ENCODE results near the gene LARP6.

Gene LARP6

GRCh38 chr15:70866982-70867641, 13.2 kb upstream of the LARP6 start:
- Histone ChIP-seq H2BK5ac (ENCODE audit: low read length) (no peak overlapping the region), H2BK12ac (ENCODE audit: low read length) (no peak overlapping the region), H2AFZ (ENCODE audit: low read length) (no peak overlapping the region), H3K14ac (ENCODE audit: low read length) (no peak overlapping the region), H3K79me1 (ENCODE audit: low read depth, low read length) (no peaks in the 10 kb centered on the region), H2AK5ac (ENCODE audit: low read depth, low read length) (no peak overlapping the region), H3K4me1 (ENCODE audit: control insufficient read depth in 2 of 2, insufficient read depth in 1 of 2, low read depth in 1 of 2, low read length in 2 of 2) (peaks cover 0 to 2% of the 10 kb centered on the region in 2 donors), H3K23ac (ENCODE audit: low read depth, low read length, poor library complexity) (no peak overlapping the region), H3K27ac (replicated peaks; ENCODE audit: low read length) (no peak overlapping the region), H4K91ac (ENCODE audit: low read depth, low read length, poor library complexity) (no peak overlapping the region), H4K8ac (ENCODE audit: low read depth, low read length) (no peak overlapping the region), H3K4me2 (ENCODE audit: insufficient read depth, low read length, poor library complexity, severe bottlenecking) (no peak overlapping the region), H3K18ac (ENCODE audit: low read length) (no peak overlapping the region), H3K27me3 (ENCODE audit: control insufficient read depth in 3 of 3, insufficient read depth in 3 of 3, low read depth in 1 of 3, low read length in 3 of 3) (no peaks in the 10 kb centered on the region), H2BK120ac (ENCODE audit: low read depth, low read length) (no peak overlapping the region), H3K4ac (ENCODE audit: low read length) (no peak overlapping the region), H3K36me3 (replicated peaks in 1 of 2; ENCODE audit: control insufficient read depth in 2 of 2, insufficient read depth in 2 of 2, low read length in 2 of 2) (no peaks in the 10 kb centered on the region), H3K4me3 (ENCODE audit: low read length in 2 of 2) (no peak overlapping the region), H3K9ac (ENCODE audit: low read depth, low read length, poor library complexity) (no peak overlapping the region), H3K9me3 (replicated peaks in 1 of 2; ENCODE audit: control insufficient read depth in 2 of 2, insufficient read depth in 1 of 2, low read depth in 1 of 2, low read length in 2 of 2) (no peaks in the 10 kb centered on the region), H2BK15ac (ENCODE audit: low read length) (no peak overlapping the region)
- no CpG with 5 or more reads among the region's 5 CpGs for WGBS, 2 donors (ENCODE audit: extremely low coverage in 2 of 2, insufficient read length in 2 of 2, insufficient replicate concordance in 1 of 2)
- DNase-seq (ENCODE audit: low spot score) = no peak

- Histone ChIP-seq H3K4ac (ENCODE audit: low read length) (no peak overlapping the region), H2AFZ (ENCODE audit: low read length) (no peak overlapping the region), H3K36me3 (replicated peaks in 1 of 2; ENCODE audit: control insufficient read depth in 2 of 2, insufficient read depth in 2 of 2, low read length in 2 of 2) (no peaks in the 10 kb centered on the region), H2BK12ac (ENCODE audit: low read length) (no peak overlapping the region), H3K27ac (replicated peaks; ENCODE audit: low read length) (no peak overlapping the region), H3K9me3 (replicated peaks in 1 of 2; ENCODE audit: control insufficient read depth in 2 of 2, insufficient read depth in 1 of 2, low read depth in 1 of 2, low read length in 2 of 2) (no peaks in the 10 kb centered on the region), H3K79me1 (ENCODE audit: low read depth, low read length) (no peaks in the 10 kb centered on the region), H3K27me3 (ENCODE audit: control insufficient read depth in 3 of 3, insufficient read depth in 3 of 3, low read depth in 1 of 3, low read length in 3 of 3) (no peaks in the 10 kb centered on the region), H2AK5ac (ENCODE audit: low read depth, low read length) (no peak overlapping the region), H3K23ac (ENCODE audit: low read depth, low read length, poor library complexity) (no peak overlapping the region), H3K14ac (ENCODE audit: low read length) (no peak overlapping the region), H4K8ac (ENCODE audit: low read depth, low read length) (no peak overlapping the region), H3K4me2 (ENCODE audit: insufficient read depth, low read length, poor library complexity, severe bottlenecking) (no peak overlapping the region), H2BK5ac (ENCODE audit: low read length) (no peak overlapping the region), H2BK15ac (ENCODE audit: low read length) (no peak overlapping the region), H3K18ac (ENCODE audit: low read length) (peak overlapping the region; percentile 16), H4K91ac (ENCODE audit: low read depth, low read length, poor library complexity) (no peak overlapping the region), H3K9ac (ENCODE audit: low read depth, low read length, poor library complexity) (no peak overlapping the region), H3K4me1 (ENCODE audit: control insufficient read depth in 2 of 2, insufficient read depth in 1 of 2, low read depth in 1 of 2, low read length in 2 of 2) (no peaks in the 10 kb centered on the region), H3K4me3 (ENCODE audit: low read length in 2 of 2) (no peak overlapping the region), H2BK120ac (ENCODE audit: low read depth, low read length) (no peak overlapping the region)
- WGBS, 2 donors (ENCODE audit: extremely low coverage in 2 of 2, insufficient read length in 2 of 2, insufficient replicate concordance in 1 of 2) = no CpG with 5 or more reads among the region's 4 CpGs
- DNase-seq (ENCODE audit: low spot score) = no peak
These were observed 9.7 kb upstream of the LARP6 start for GRCh38 chr15:70863450-70864218.

GRCh38 chr15:70859998-70860397, 6.0 kb upstream of the LARP6 start:
- H3K79me1 ChIP-seq (ENCODE audit: low read depth, low read length) = no peaks in the 10 kb centered on the region
- no peak overlapping the region for H3K4ac ChIP-seq (ENCODE audit: low read length)
- H3K27me3 ChIP-seq (ENCODE audit: control insufficient read depth in 3 of 3, insufficient read depth in 3 of 3, low read depth in 1 of 3, low read length in 3 of 3) = peaks cover 0 to 19% (median 0%) of the 10 kb centered on the region in 3 experiments
- no peaks in the 10 kb centered on the region for H3K9me3 ChIP-seq (replicated peaks in 1 of 2; ENCODE audit: control insufficient read depth in 2 of 2, insufficient read depth in 1 of 2, low read depth in 1 of 2, low read length in 2 of 2)
- DNase-seq (ENCODE audit: low spot score) = no peak
- H3K9ac ChIP-seq (ENCODE audit: low read depth, low read length, poor library complexity) = no peak overlapping the region
- no peak overlapping the region for H3K14ac ChIP-seq (ENCODE audit: low read length)
- H4K91ac ChIP-seq (ENCODE audit: low read depth, low read length, poor library complexity) = no peak overlapping the region
- no peak overlapping the region for H3K18ac ChIP-seq (ENCODE audit: low read length)
- H2AFZ ChIP-seq (ENCODE audit: low read length) = no peak overlapping the region
- H3K27ac ChIP-seq (replicated peaks; ENCODE audit: low read length) = no peak overlapping the region
- no peak overlapping the region for H3K4me2 ChIP-seq (ENCODE audit: insufficient read depth, low read length, poor library complexity, severe bottlenecking)
- H2AK5ac ChIP-seq (ENCODE audit: low read depth, low read length) = no peak overlapping the region
- no peaks in the 10 kb centered on the region for H3K4me1 ChIP-seq (ENCODE audit: control insufficient read depth in 2 of 2, insufficient read depth in 1 of 2, low read depth in 1 of 2, low read length in 2 of 2)
- H2BK120ac ChIP-seq (ENCODE audit: low read depth, low read length) = no peak overlapping the region
- H2BK5ac ChIP-seq (ENCODE audit: low read length) = no peak overlapping the region
- H3K36me3 ChIP-seq (replicated peaks in 1 of 2; ENCODE audit: control insufficient read depth in 2 of 2, insufficient read depth in 2 of 2, low read length in 2 of 2) = no peaks in the 10 kb centered on the region
- H2BK15ac ChIP-seq (ENCODE audit: low read length) = no peak overlapping the region
- no peak overlapping the region for H3K4me3 ChIP-seq (ENCODE audit: low read length in 2 of 2)
- WGBS, 2 donors (ENCODE audit: extremely low coverage in 2 of 2, insufficient read length in 2 of 2, insufficient replicate concordance in 1 of 2) = no CpG with 5 or more reads among the region's 11 CpGs
- H4K8ac ChIP-seq (ENCODE audit: low read depth, low read length) = no peak overlapping the region
- no peak overlapping the region for H2BK12ac ChIP-seq (ENCODE audit: low read length)
- no peak overlapping the region for H3K23ac ChIP-seq (ENCODE audit: low read depth, low read length, poor library complexity)

- H3K36me3 ChIP-seq (replicated peaks in 1 of 2; ENCODE audit: control insufficient read depth in 2 of 2, insufficient read depth in 2 of 2, low read length in 2 of 2) = no peaks in the 10 kb centered on the region
- H2AK5ac ChIP-seq (ENCODE audit: low read depth, low read length) = no peak overlapping the region
- H3K23ac ChIP-seq (ENCODE audit: low read depth, low read length, poor library complexity) = no peak overlapping the region
- H3K27ac ChIP-seq (replicated peaks; ENCODE audit: low read length) = no peak overlapping the region
- H3K79me1 ChIP-seq (ENCODE audit: low read depth, low read length) = no peaks in the 10 kb centered on the region
- no peak overlapping the region for H2BK120ac ChIP-seq (ENCODE audit: low read depth, low read length)
- H3K14ac ChIP-seq (ENCODE audit: low read length) = no peak overlapping the region
- no peak for DNase-seq (ENCODE audit: low spot score)
- H3K18ac ChIP-seq (ENCODE audit: low read length) = no peak overlapping the region
- no peak overlapping the region for H3K4me2 ChIP-seq (ENCODE audit: insufficient read depth, low read length, poor library complexity, severe bottlenecking)
- H3K4me3 ChIP-seq (ENCODE audit: low read length in 2 of 2) = peak overlapping the region in 1 of 2 donors; percentile 53
- H2BK12ac ChIP-seq (ENCODE audit: low read length) = no peak overlapping the region
- no peak overlapping the region for H4K8ac ChIP-seq (ENCODE audit: low read depth, low read length)
- no peak overlapping the region for H3K9ac ChIP-seq (ENCODE audit: low read depth, low read length, poor library complexity)
- no peak overlapping the region for H2AFZ ChIP-seq (ENCODE audit: low read length)
- H4K91ac ChIP-seq (ENCODE audit: low read depth, low read length, poor library complexity) = no peak overlapping the region
- peaks cover 0 to 19% (median 0%) of the 10 kb centered on the region in 3 experiments for H3K27me3 ChIP-seq (ENCODE audit: control insufficient read depth in 3 of 3, insufficient read depth in 3 of 3, low read depth in 1 of 3, low read length in 3 of 3)
- no peak overlapping the region for H3K4ac ChIP-seq (ENCODE audit: low read length)
- no peak overlapping the region for H2BK15ac ChIP-seq (ENCODE audit: low read length)
- no peaks in the 10 kb centered on the region for H3K9me3 ChIP-seq (replicated peaks in 1 of 2; ENCODE audit: control insufficient read depth in 2 of 2, insufficient read depth in 1 of 2, low read depth in 1 of 2, low read length in 2 of 2)
- H2BK5ac ChIP-seq (ENCODE audit: low read length) = no peak overlapping the region
- whole genome bisulfite sequencing, 2 donors (ENCODE audit: extremely low coverage in 2 of 2, insufficient read length in 2 of 2, insufficient replicate concordance in 1 of 2) = no CpG with 5 or more reads among the region's 14 CpGs
- peaks cover 0 to under 1% of the 10 kb centered on the region in 2 donors for H3K4me1 ChIP-seq (ENCODE audit: control insufficient read depth in 2 of 2, insufficient read depth in 1 of 2, low read depth in 1 of 2, low read length in 2 of 2)
These were observed 5.5 kb upstream of the LARP6 start for GRCh38 chr15:70859322-70859908.

All from neuronal stem cell (in vitro differentiated cells).